HFFc6 (cell line): ENCODE data around the gene ERI3. TPM values are rescaled to one million over a fixed set of nuclear protein-coding genes. Genes with fewer than 3 reads are reported as not detected.

ENCODE experiments used
- DNase-seq: peaks from one replicate; pipeline ENCODE4 v3.0.0-alpha.2; 2018
- H3K27ac Mint-ChIP-seq: 2 replicates; pipeline ENCODE4 v1.8.0; 2020; ENCODE audit warnings: mild to moderate bottlenecking, mixed read lengths
- H3K27me3 Mint-ChIP-seq: 2 replicates; pipeline ENCODE4 v1.8.0; 2021; ENCODE audit warnings: mild to moderate bottlenecking, moderate library complexity, mixed read lengths; ENCODE audit not compliant: insufficient read depth
- H3K36me3 Mint-ChIP-seq: 2 replicates; pipeline ENCODE4 v1.8.0; 2021; ENCODE audit warnings: low read depth, mixed read lengths
- H3K4me1 Mint-ChIP-seq: 2 replicates; pipeline ENCODE4 v1.8.0; 2020; ENCODE audit warnings: low read depth, mixed read lengths
- H3K4me3 Mint-ChIP-seq: 2 replicates; pipeline ENCODE4 v1.8.0; 2020; ENCODE audit warnings: mild to moderate bottlenecking, moderate library complexity, mixed read lengths
- H3K9me3 Mint-ChIP-seq: 2 replicates; pipeline ENCODE4 v1.8.0; 2020; ENCODE audit warnings: mild to moderate bottlenecking, mixed read lengths
- CTCF ChIP-seq: fragments of 200-600 bp; sonication (generic); IDR thresholded peaks from 2 replicates; pipeline ENCODE4 v1.5.0; 2021; ENCODE audit warnings: antibody characterized with exemption, mild to moderate bottlenecking
- total RNA-seq, 6 experiments: library from RNA; stranded (reverse); fragmentation: NEBNext Ultra II Directional; extraction: Animal tissue kit (Norgen Biotek cat#: 25700); gene quantifications; 2 replicates in 1 of 6; 3 replicates in 5 of 6; pipeline ENCODE4 v1.2.3, GENCODE V29; 2021

Gene ERI3
- total RNA-seq, 6 experiments from 2014 or later = 54.7 to 63.5 (median 58.3) TPM

DNA sequence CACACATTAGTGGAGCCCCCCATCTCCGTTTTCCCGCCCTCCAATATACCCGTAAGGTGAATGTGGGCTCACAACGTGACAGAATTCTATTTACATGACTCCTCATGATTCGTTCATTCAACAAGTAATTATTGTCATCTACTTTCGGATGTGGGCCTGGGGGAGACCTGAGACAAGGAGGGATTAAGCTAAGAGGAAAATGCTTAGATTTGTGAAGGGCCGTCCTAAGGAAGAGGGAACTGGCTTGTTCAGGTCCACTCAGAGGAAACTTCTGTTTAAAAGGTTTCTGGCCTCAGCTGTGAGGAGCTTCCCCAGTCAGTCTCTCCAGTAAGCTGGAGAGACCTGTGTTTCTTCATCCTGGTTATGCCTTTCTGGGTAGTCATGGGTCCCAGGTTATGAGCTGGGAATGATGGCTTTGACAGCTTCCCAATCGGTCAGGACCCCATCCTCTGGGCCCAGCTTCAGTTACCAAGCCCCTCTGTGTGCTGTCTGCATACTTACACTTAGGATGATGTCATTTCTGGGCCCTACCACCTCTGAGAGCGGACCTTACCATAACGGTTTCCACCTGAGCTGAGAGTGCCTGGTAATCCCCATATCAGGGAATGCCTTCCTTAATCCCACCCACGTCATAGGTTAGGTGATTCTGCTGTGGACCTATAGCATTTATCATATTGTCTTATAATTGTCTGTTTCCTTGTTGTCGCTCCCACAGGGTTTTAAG is 687 bp upstream of the ERI3 start:
- H3K9me3 Mint-ChIP-seq = no peaks in the 10 kb centered on the region
- no peak for TF ChIP-seq CTCF
- peaks cover 46% of the 10 kb centered on the region for H3K4me1 Mint-ChIP-seq
- peaks cover 5% of the 10 kb centered on the region for H3K27me3 Mint-ChIP-seq
- H3K4me3 Mint-ChIP-seq = peak overlapping the region; percentile 87
- DNase-seq = no peak
- no peaks in the 10 kb centered on the region for H3K36me3 Mint-ChIP-seq
- H3K27ac Mint-ChIP-seq = peak overlapping the region; percentile 80

DNA sequence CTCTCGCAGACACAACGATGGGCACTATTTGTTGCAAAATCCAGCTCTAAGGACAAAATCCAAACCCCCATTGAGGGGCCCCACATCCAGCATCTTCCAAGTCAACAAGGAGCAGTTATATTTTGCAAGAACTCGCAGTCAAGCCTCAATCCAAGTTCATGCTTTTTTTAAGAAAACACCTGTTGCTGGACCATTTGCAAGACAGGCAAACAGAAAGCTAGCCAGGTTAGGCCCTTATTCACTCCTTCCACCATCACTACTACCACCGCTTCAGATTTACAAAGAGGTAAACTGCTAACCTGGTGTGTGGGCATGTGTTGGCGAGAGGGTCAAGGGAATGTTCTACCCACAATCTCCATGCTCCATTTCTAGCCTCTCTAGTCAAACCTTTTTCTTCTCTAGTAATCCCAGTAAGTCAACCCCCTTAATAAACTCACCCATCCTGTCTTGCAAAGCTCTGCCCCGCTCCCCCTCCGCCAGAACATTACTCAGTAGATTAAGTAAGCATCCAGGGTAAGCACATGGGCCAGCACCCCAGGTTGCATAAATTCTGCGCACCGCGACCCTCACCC is 703 bp downstream of the ERI3 start:
- no peak for DNase-seq
- no peaks in the 10 kb centered on the region for H3K9me3 Mint-ChIP-seq
- peaks cover 40% of the 10 kb centered on the region for H3K4me1 Mint-ChIP-seq
- peak overlapping the region; percentile 89 for H3K4me3 Mint-ChIP-seq
- no peaks in the 10 kb centered on the region for H3K36me3 Mint-ChIP-seq
- H3K27ac Mint-ChIP-seq = peak overlapping the region; percentile 76
- TF ChIP-seq CTCF = no peak
- H3K27me3 Mint-ChIP-seq = peaks cover 2% of the 10 kb centered on the region

DNA sequence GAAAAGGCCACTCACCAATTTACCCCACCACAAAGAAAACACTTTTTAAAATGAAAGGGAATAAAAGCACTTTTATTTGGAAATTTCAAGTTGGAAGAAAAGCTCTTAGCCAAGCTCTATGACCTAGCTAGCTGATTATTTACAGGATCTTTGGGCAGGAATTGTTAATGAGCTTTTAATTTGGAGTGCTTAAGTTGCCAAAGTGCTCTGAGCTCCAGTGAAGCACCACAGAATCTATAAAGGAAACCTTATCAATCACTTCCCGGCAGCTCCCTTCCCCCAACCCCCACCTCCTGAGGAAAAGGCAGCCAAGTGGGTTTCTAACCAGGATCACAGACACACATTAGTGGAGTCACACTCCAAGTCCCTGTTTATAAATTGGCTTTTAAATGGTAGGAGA is 1.5 kb downstream of the ERI3 start:
- TF ChIP-seq CTCF = no peak
- H3K4me1 Mint-ChIP-seq = peaks cover 38% of the 10 kb centered on the region
- no peaks in the 10 kb centered on the region for H3K9me3 Mint-ChIP-seq
- no peak overlapping the region for H3K27ac Mint-ChIP-seq
- no peak for DNase-seq
- peaks cover 2% of the 10 kb centered on the region for H3K27me3 Mint-ChIP-seq
- H3K4me3 Mint-ChIP-seq = peak overlapping the region; percentile 89
- H3K36me3 Mint-ChIP-seq = no peaks in the 10 kb centered on the region

DNA sequence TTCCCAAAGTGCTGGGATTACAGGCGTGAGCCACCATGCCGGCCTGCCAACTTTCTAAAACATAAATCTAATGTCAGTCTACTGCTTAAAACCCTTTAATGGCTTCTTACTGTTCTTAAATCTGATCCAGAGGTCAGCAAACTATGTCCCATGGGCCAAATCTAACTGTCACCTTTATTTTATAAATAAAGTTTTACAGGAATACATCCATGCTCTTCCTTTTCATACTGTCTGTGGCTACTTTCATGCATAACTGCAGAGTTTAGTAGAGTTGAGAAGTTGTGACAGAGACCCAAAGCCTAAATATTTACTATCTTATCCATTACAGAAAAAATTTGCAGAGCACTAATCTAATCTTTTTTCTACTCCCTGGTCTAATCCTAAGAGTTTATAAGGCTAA is 3.8 kb downstream of the ERI3 start:
- Mint-ChIP-seq H3K4me1 (peaks cover 53% of the 10 kb centered on the region), H3K27ac (no peak overlapping the region), H3K9me3 (no peaks in the 10 kb centered on the region), H3K36me3 (no peaks in the 10 kb centered on the region), H3K27me3 (peaks cover 2% of the 10 kb centered on the region), H3K4me3 (no peak overlapping the region)
- TF ChIP-seq CTCF = no peak
- no peak for DNase-seq

- H3K4me3 Mint-ChIP-seq = no peak overlapping the region
- TF ChIP-seq CTCF = no peak
Measured at GRCh38 chr1:44348061-44348485, 7.0 kb downstream of the ERI3 start.

More at GRCh38 chr1:44348061-44348485, 7.0 kb downstream of the ERI3 start:
- Mint-ChIP-seq H3K27ac (peak overlapping the region; percentile 44; the same call in 1 of the 2 replicates), H3K36me3 (no peaks in the 10 kb centered on the region), H3K4me1 (peaks cover 33% of the 10 kb centered on the region), H3K27me3 (no peaks in the 10 kb centered on the region; the same call in 1 of the 2 replicates), H3K9me3 (no peaks in the 10 kb centered on the region)
- DNase-seq = no peak
